Measurements from ENCODE around the gene UPB1.

DNA sequence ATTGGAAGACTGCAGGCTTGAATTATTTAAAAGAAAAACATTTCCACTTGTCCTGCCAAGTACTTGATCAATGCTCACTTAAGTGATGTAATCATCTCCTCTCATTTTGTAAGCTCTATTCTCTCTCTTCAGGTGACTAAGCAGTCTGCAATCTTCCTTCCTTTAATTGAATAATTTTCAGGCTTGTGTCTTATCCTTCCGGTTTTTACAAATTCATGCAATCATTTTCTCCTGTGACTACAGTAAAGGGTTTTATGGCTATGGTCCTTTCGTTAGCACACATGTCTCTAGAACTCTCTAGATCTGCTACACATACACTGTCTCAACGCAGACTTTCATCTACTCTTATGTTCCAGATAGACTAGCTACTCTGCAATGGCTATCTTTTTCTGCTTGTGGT, 12.6 kb upstream of the UPB1 start:
- TF ChIP-seq, protein P1, sequence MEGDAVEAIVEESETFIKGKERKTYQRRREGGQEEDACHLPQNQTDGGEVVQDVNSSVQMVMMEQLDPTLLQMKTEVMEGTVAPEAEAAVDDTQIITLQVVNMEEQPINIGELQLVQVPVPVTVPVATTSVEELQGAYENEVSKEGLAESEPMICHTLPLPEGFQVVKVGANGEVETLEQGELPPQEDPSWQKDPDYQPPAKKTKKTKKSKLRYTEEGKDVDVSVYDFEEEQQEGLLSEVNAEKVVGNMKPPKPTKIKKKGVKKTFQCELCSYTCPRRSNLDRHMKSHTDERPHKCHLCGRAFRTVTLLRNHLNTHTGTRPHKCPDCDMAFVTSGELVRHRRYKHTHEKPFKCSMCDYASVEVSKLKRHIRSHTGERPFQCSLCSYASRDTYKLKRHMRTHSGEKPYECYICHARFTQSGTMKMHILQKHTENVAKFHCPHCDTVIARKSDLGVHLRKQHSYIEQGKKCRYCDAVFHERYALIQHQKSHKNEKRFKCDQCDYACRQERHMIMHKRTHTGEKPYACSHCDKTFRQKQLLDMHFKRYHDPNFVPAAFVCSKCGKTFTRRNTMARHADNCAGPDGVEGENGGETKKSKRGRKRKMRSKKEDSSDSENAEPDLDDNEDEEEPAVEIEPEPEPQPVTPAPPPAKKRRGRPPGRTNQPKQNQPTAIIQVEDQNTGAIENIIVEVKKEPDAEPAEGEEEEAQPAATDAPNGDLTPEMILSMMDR (IDR thresholded peaks at IDR 0.05; ENCODE audit: insufficient read depth, low read length) = no peak
- no peak for TF ChIP-seq POLR2AphosphoS5 (IDR thresholded peaks at IDR 0.05; ENCODE audit: low read depth)

Data from HL-60 (cell line).